Activated CD8-positive, alpha-beta memory T cell treated with anti-CD3 and anti-CD28 coated beads, Interleukin-2, amount 50 U/mL, for 1 hour (primary cell): ENCODE results near the gene ARHGEF1.
"Not testable (repeated sequence)": the region's sequence is repeated elsewhere in the genome, so short reads cannot be mapped to it uniquely, and the experiment has no call there.

Experiments
- DNase-seq: peaks from one replicate; pipeline ENCODE4 v3.0.0-alpha.2; 2020; ENCODE audit errors: extremely low read depth

Gene ARHGEF1

DNA sequence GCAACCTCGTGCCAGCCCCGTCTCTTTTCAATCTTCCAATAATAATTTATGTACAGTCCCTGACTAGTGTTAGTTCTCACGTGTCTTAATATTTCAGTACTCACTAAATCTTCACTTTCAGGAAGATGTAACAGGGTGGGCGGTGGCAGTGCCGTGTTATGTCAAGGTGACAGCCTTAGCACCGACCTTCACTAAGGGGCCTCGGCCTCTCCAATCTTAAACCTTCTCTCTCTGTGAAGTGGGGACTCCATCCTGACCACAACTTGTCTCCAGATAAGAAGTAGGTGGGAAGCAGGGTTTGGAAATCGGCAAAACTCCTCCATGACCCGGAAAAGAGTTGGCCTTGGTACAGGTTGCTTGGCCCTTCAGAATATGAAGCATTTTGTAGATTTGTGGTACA, 21.1 kb upstream of the ARHGEF1 start:
- no peak for DNase-seq

- DNase-seq: no peak
Observed at GRCh38 chr19:41862445-41862986, 20.5 kb upstream of the ARHGEF1 start.

- no peak for DNase-seq
Observed at GRCh38 chr19:41863209-41863931, 19.6 kb upstream of the ARHGEF1 start.

- no peak for DNase-seq
Observed at GRCh38 chr19:41864374-41864773, 18.6 kb upstream of the ARHGEF1 start.

DNA sequence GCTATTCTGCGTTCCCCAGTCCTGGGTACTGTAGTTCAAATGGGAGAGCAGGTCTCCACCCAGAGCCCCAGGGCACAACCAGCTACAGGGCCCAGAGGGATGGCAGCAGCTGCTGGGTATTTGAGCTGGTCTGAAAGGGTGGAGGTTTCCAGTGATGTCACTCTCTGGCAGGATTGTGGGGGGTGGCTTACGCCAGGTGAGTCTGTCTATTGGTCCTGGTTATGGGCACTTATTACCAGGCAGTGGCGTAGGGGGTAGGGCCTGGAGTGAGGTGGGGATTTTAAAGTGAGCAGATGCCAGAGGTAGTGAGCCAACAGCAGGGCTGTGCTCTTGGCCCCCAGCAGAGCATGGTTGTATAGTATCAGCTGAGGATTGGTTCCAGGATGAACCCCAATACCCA, 16.7 kb upstream of the ARHGEF1 start:
- DNase-seq: no peak

- DNase-seq: no peak
Observed at GRCh38 chr19:41868120-41868988, 14.6 kb upstream of the ARHGEF1 start.

GRCh38 chr19:41868989-41869300, 14.0 kb upstream of the ARHGEF1 start:
- DNase-seq: no peak

DNA sequence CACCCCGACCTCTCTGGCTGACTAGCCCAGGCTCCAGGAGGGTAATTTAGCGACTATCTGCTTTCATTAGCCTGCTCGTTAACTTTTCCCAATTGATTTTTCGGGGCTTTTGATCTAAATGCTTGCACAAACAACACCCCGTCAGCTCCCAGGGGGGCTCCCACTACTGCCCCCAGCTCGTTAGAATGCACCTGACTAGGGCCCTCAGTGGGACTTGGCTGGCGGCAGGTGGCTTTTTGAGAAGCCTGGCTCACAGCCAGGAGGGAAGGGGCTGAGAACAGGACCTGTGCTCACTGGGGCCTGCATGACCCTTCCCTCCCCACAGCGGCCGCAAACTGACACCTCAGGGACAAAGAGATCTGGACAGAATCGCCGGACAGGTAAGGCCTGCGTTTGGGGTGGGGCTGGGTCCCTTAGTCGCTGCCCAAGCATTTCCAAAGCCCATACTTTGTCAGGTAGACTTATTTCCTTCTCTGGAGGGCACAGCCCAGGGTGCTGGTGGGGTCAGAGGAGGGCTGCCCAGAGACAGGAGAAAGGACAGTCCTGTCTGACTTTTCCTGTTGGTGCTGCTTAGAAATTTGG, 13.5 kb upstream of the ARHGEF1 start:
- DNase-seq: no peak

GRCh38 chr19:41870401-41870873, 12.5 kb upstream of the ARHGEF1 start:
- DNase-seq: no peak

- DNase-seq: no peak
Observed at GRCh38 chr19:41871573-41872383, 11.2 kb upstream of the ARHGEF1 start.

DNA sequence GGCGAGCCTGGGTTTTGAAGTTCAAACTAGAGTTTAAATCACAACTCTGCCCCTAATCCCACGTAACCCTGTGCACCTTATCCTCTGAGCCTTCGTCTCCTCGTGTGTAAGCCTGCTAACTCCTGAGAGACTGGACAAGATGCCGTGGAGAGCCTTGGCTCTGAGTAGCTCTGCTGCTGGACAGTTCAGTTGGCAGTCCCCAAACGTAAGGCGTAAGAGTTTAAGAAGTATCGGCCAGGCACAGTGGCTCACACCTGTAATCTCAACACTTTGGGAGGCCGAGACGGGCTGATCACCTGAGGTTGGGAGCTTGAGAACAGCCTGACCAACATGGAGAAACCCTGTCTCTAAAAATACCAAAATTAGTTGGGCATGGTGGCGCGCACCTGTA, 10.6 kb upstream of the ARHGEF1 start:
- no peak for DNase-seq

GRCh38 chr19:41872775-41873647, 10.0 kb upstream of the ARHGEF1 start:
- no peak for DNase-seq

- not testable (repeated sequence) for DNase-seq
Observed at GRCh38 chr19:41875973-41876372, 7.0 kb upstream of the ARHGEF1 start.

GRCh38 chr19:41876847-41877832, 5.8 kb upstream of the ARHGEF1 start, which contains the start of gene CD79A:
Gene CD79A, plus strand, starts transcription at chr19:41877279. Its CDS starts 26 bp downstream, at chr19:41877305.
- DNase-seq: no peak

GRCh38 chr19:41877916-41878905, 4.8 kb upstream of the ARHGEF1 start:
- no peak for DNase-seq

- no peak for DNase-seq
Observed at GRCh38 chr19:41879080-41879479, 3.9 kb upstream of the ARHGEF1 start.

DNA sequence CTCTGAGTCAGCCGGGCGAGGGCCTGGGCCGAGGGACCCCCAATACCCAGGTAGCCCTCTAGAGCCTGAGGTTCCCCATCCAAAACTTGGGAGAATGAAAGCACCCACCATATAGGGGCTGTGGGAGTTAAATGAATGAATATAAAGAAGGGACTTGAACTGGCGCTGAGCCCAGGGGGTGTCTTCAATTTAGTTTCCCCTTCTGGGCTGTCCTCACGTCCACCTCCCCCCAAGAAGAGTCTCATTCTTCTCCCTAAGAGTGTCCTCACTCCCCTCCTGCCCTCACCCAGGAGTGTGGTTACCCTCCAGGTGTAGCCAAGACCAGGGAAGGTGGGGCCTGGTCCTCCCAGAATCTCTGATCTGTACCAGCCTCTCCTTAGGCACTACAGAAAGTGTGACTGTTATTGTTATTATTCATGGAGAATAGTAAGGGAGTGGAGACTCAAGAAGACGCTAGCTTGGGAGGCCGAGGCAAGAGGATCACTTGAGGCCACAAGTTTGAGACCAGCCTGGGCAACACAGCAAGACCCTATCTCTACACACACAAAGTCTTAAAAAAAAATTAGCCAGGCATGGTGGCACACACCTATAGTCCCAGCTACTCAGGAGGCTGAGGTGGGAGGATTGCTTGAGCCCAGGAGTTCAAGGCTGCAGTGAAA, 3.2 kb upstream of the ARHGEF1 start:
- no peak for DNase-seq

DNA sequence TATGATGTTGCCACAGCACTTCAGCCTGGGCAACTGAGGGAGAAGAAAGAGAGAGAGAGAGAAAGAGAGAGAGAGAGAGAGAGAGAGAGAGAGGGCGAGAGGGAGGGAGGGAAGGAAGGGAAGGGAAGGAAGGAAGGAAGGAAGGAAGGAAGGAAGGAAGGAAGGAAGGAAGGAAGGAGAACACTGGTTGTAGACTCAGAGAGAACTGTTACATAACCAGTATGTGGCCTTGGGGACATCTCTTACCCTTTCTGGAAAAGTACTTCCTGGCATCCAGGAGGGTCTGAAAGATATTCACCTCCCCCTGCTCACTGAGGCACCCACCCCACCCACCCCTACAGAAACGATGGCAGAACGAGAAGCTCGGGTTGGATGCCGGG, 2.7 kb upstream of the ARHGEF1 start:
- no peak for DNase-seq
